ENCODE results near the gene CPEB1. TPM values are rescaled to one million over a fixed set of nuclear protein-coding genes. Genes with fewer than 3 reads are reported as not detected.

CPEB1 gene
- total RNA-seq (10 to 100 TPM in 5 of 7 donors, 1 to 10 TPM in 2; 7.3 to 28.9 (median 11.5) TPM), polyA plus RNA-seq (1 to 10 TPM; 5.4 to 6.7 TPM)
- long read RNA-seq, donor 1, full-length matches to known transcripts, result 30 of 110 reads
- long read RNA-seq, donor 1, partial matches to known transcripts, result 11 of 110 reads
- long read RNA-seq, donor 1, other reads (novel, unspliced or antisense), result 69 of 110 reads
- long read RNA-seq, donor 2, transcript CPEB1-211 (12 exons, 2,112 nt), result major isoform, 8 of 203 reads
- long read RNA-seq, donor 2, transcript CPEB1-218 (12 exons, 2,422 nt), result minor isoform, 6 of 203 reads
- long read RNA-seq, donor 2, partial matches to known transcripts, result 188 of 203 reads
- long read RNA-seq, donor 2, other reads (novel, unspliced or antisense), result 0 of 203 reads
- long read RNA-seq, donor 3, full-length matches to known transcripts, result 10 of 25 reads
- long read RNA-seq, donor 3, partial matches to known transcripts, result 0 of 25 reads
- long read RNA-seq, donor 3, other reads (novel, unspliced or antisense), result 15 of 25 reads

GRCh38 chr15:82647045-82647834 is at the start of gene CPEB1:
CPEB1 (minus strand) TSS chr15:82647363; CDS start chr15:82628459, 18,904 bp downstream.
- Histone ChIP-seq H3K27ac (peak within 1 kb of the TSS; percentile 4 to 50), H3K27me3 (no peaks in the 10 kb centered on the region)

DNA sequence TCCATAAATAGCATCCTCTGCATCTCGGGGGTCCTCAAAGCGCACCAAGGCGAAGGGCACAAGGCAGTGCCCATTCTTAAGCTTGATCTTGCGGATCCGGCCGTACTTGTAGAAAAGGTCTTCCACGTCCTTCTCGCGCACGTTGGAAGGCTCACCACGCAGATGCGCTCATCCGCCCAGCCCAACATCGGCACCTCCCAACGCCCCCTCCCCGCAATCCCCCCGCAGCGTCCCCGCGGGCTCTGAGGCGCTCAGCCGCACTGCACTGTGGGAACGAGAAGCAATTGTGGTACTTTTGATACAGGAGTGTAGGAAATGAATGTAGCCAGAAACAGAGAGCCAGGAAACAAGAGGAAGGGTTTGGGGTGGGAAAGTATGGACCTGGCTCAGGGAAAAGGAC is 45.0 kb upstream of the CPEB1 start:
- Histone ChIP-seq H3K4me3 (no peak overlapping the region), H3K36me3 (no peaks in the 10 kb centered on the region), H3K4me1 (ENCODE audit: insufficient read depth) (no peaks in the 10 kb centered on the region), H3K27ac (no peak overlapping the region), H3K27me3 (no peaks in the 10 kb centered on the region), H3K9me3 (no peaks in the 10 kb centered on the region)
- 90 to 93% (median 92%) methylated on average over 23 of the region's 23 CpGs for WGBS, 3 donors
- no peak for DNase-seq
- intact Hi-C loops (cut with DNase I), result no loop called here
- TF ChIP-seq, protein P1, sequence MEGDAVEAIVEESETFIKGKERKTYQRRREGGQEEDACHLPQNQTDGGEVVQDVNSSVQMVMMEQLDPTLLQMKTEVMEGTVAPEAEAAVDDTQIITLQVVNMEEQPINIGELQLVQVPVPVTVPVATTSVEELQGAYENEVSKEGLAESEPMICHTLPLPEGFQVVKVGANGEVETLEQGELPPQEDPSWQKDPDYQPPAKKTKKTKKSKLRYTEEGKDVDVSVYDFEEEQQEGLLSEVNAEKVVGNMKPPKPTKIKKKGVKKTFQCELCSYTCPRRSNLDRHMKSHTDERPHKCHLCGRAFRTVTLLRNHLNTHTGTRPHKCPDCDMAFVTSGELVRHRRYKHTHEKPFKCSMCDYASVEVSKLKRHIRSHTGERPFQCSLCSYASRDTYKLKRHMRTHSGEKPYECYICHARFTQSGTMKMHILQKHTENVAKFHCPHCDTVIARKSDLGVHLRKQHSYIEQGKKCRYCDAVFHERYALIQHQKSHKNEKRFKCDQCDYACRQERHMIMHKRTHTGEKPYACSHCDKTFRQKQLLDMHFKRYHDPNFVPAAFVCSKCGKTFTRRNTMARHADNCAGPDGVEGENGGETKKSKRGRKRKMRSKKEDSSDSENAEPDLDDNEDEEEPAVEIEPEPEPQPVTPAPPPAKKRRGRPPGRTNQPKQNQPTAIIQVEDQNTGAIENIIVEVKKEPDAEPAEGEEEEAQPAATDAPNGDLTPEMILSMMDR (IDR thresholded peaks at IDR 0.05), result no peak
- TF ChIP-seq POLR2A (IDR thresholded peaks at IDR 0.05) (no peak), EP300 (IDR thresholded peaks at IDR 0.05) (no peak)

More at GRCh38 chr15:82647045-82647834, at the start of gene CPEB1:
- Histone ChIP-seq H3K36me3 (no peaks in the 10 kb centered on the region), H3K4me1 (ENCODE audit: insufficient read depth) (peaks cover 8% of the 10 kb centered on the region), H3K4me3 (peak within 1 kb of the TSS; percentile 50), H3K9me3 (no peaks in the 10 kb centered on the region)
- 5 to 16% (median 7%) methylated on average over 34 to 96 of the region's 96 CpGs for WGBS, 3 donors
- TF ChIP-seq POLR2A (IDR thresholded peaks at IDR 0.05), result peak; percentile 24
- no peak for TF ChIP-seq EP300 (IDR thresholded peaks at IDR 0.05)
- TF ChIP-seq, protein P1 (IDR thresholded peaks at IDR 0.05), result peak in 1 of 3 donors; percentile 26
- intact Hi-C loops (cut with DNase I), result loop anchor here in 1 of 4 donors (10.0 kb wide), 1 partner anchor 102 kb away; the partner anchor contains the start of gene RPS17
- peak; percentile 83 to 86 (median 85) for DNase-seq

DNA sequence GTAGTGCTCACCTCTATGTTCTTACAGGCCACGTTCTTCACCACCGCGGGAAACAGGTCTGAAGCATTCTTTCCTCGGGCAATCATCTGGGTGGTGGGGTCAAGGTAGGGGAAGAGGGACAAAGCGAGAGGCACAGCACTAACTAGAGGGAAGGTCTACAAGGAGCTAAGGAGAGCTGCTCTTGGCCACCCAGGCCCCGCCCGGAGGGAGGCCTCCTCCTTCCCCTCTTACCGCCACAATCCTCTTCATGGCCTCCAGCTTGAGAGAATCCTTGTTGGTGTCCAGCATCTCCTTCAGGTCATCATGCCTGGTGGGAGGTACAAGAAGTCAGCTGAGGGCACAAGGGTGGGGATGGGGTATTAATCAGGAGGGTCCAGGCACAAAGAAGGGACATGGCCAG is 42.0 kb upstream of the CPEB1 start:
- 92 to 96% (median 93%) methylated on average over 8 of the region's 8 CpGs for WGBS, 3 donors
- intact Hi-C loops (cut with DNase I), result no loop called here
- Histone ChIP-seq H3K4me3 (no peak overlapping the region), H3K4me1 (ENCODE audit: insufficient read depth) (no peaks in the 10 kb centered on the region), H3K27me3 (no peaks in the 10 kb centered on the region), H3K36me3 (no peaks in the 10 kb centered on the region), H3K9me3 (no peaks in the 10 kb centered on the region), H3K27ac (no peak overlapping the region)
- DNase-seq, result no peak
- TF ChIP-seq POLR2A (IDR thresholded peaks at IDR 0.05) (no peak), EP300 (IDR thresholded peaks at IDR 0.05) (no peak)
- TF ChIP-seq, protein P1 (IDR thresholded peaks at IDR 0.05), result no peak

GRCh38 chr15:82688691-82689090 is 41.5 kb upstream of the CPEB1 start:
- no peaks in the 10 kb centered on the region for H3K36me3 ChIP-seq
- no peak for TF ChIP-seq EP300 (IDR thresholded peaks at IDR 0.05)
- TF ChIP-seq, protein P1 (IDR thresholded peaks at IDR 0.05), result no peak
- no peak for TF ChIP-seq POLR2A (IDR thresholded peaks at IDR 0.05)
- DNase-seq, result no peak
- no peak overlapping the region for H3K27ac ChIP-seq
- no peak overlapping the region for H3K4me3 ChIP-seq
- no peaks in the 10 kb centered on the region for H3K4me1 ChIP-seq (ENCODE audit: insufficient read depth)
- H3K9me3 ChIP-seq, result no peaks in the 10 kb centered on the region
- no peaks in the 10 kb centered on the region for H3K27me3 ChIP-seq
- intact Hi-C loops (cut with DNase I), result no loop called here
- 76 to 89% (median 82%) methylated on average over 10 of the region's 10 CpGs for WGBS, 3 donors

Data from ovary (tissue), 10 donors.